ENCODE measurements around the gene TRIO.
A peak's percentile ranks its signal among the peaks of the same experiment; 100 is the strongest.
"Not testable (repeated sequence)": the region's sequence is repeated elsewhere in the genome, so short reads cannot be mapped to it uniquely, and the experiment has no call there.

TRIO gene

GRCh38 chr5:14142827-14143545, at the start of gene TRIO:
Gene TRIO, plus strand, starts transcription at chr5:14143342. Its CDS starts 384 bp downstream, at chr5:14143726.
- DNase-seq: peak; percentile 17 to 93 (median 87)

- not testable (repeated sequence) for DNase-seq
These were observed 45.8 kb upstream of the TRIO start for GRCh38 chr5:14097380-14097779.

- DNase-seq: no peak
These were observed 45.1 kb upstream of the TRIO start for GRCh38 chr5:14097998-14098471.

GRCh38 chr5:14100281-14100680, 42.9 kb upstream of the TRIO start:
- no peak for DNase-seq

- DNase-seq: no peak
These were observed 41.2 kb upstream of the TRIO start for GRCh38 chr5:14101922-14102321.

GRCh38 chr5:14102666-14103065, 40.5 kb upstream of the TRIO start:
- DNase-seq: no peak

GRCh38 chr5:14105718-14106410, 37.3 kb upstream of the TRIO start:
- no peak for DNase-seq

- no peak for DNase-seq
These were observed 35.6 kb upstream of the TRIO start for GRCh38 chr5:14107536-14107935.

GRCh38 chr5:14108170-14108996, 34.8 kb upstream of the TRIO start:
- DNase-seq: peak in 26 of 58 donors; percentile 2 to 42 (median 10)

- no peak for DNase-seq
These were observed 33.9 kb upstream of the TRIO start for GRCh38 chr5:14109041-14109747.

- no peak for DNase-seq
These were observed 33.4 kb upstream of the TRIO start for GRCh38 chr5:14109771-14110170.

GRCh38 chr5:14110196-14110595, 32.9 kb upstream of the TRIO start:
- DNase-seq: no peak

GRCh38 chr5:14110680-14111079, 32.5 kb upstream of the TRIO start:
- DNase-seq: no peak

GRCh38 chr5:14112998-14113652, 30.0 kb upstream of the TRIO start:
- no peak for DNase-seq

GRCh38 chr5:14114615-14115251, 28.4 kb upstream of the TRIO start:
- DNase-seq: no peak

- DNase-seq: no peak
These were observed 27.7 kb upstream of the TRIO start for GRCh38 chr5:14115323-14115895.

GRCh38 chr5:14118551-14119320, 24.4 kb upstream of the TRIO start:
- peak in 57 of 58 donors; percentile 13 to 96 (median 86) for DNase-seq

- no peak for DNase-seq
These were observed 23.0 kb upstream of the TRIO start for GRCh38 chr5:14120176-14120575.

- no peak for DNase-seq
These were observed 21.6 kb upstream of the TRIO start for GRCh38 chr5:14121552-14121951.
